Endothelial cell of umbilical vein (primary cell): ENCODE data around the gene IMPA2. TPM values are rescaled to one million over a fixed set of nuclear protein-coding genes. Genes with fewer than 3 reads are reported as not detected.

Experiments used
- BruUV-seq: library from RNA; stranded (reverse); fragments of 400-500 nt; replicated peaks from 2 replicates; lab custom pipeline; 2021; lab: Mats Ljungman, UMichigan
- CTCF ChIA-PET: fragments of 300-600, 350-600 bp; sonication (Branson Sonifier 250); formaldehyde crosslinking; loops from one replicate; lab custom pipeline; 2021; ENCODE audit warnings: antibody characterized with exemption, inconsistent platforms; lab: Charles Lee
- POLR2A ChIA-PET: fragments of 300-600, 350-600 bp; sonication (Branson Sonifier 250); formaldehyde crosslinking; loops from one replicate; lab custom pipeline; 2021; ENCODE audit warnings: antibody characterized with exemption, inconsistent platforms; lab: Charles Lee
- DNase-seq: peaks from one replicate; pipeline ENCODE4 v3.0.0-alpha.2; 2011; ENCODE audit warnings: low read depth, low spot score
- FAIRE-seq: peaks from 2 replicates; lab custom pipeline; 2011; peaks lifted over from hg19 to GRCh38; lab: Jason Lieb, UNC
- H2AFZ ChIP-seq: 2 replicates; pipeline ENCODE4 v1.6.0; 2012; ENCODE audit warnings: low read depth, low read length, control low read depth, inconsistent platforms
- H3K27ac ChIP-seq: 2 replicates; pipeline ENCODE4 v1.5.1; 2011; ENCODE audit warnings: low read depth, mild to moderate bottlenecking, control low read depth, low read length, moderate library complexity; ENCODE audit not compliant: insufficient read depth
- H3K27me3 ChIP-seq, 2 experiments: 2 replicates each; pipeline versions ENCODE4 v1.6.0 to v1.6.1; 2011; ENCODE audit warnings: low read length in 2 of 2, mixed read lengths in 1 of 2; ENCODE audit not compliant: control insufficient read depth in 2 of 2, insufficient read depth in 2 of 2
- H3K36me3 ChIP-seq, 2 experiments: 2 replicates in 1 of 2; 3 replicates in 1 of 2; pipeline ENCODE4 v1.5.1; 2011; ENCODE audit warnings: low read length in 2 of 2, mild to moderate bottlenecking in 1 of 2, moderate library complexity in 1 of 2; ENCODE audit not compliant: control insufficient read depth in 2 of 2, insufficient read depth in 2 of 2; ENCODE audit errors: extremely low read depth in 1 of 2
- H3K4me1 ChIP-seq: 3 replicates; pipeline ENCODE4 v1.5.1; 2011; ENCODE audit warnings: mild to moderate bottlenecking, low read length; ENCODE audit not compliant: control insufficient read depth, insufficient read depth; ENCODE audit errors: extremely low read depth
- H3K4me2 ChIP-seq: 2 replicates; pipeline ENCODE4 v1.6.1; 2011; ENCODE audit warnings: low read length, control low read depth, mixed read lengths; ENCODE audit not compliant: insufficient read depth
- H3K4me3 ChIP-seq, 3 experiments: fragments of 200-600 bp in 1 of 3; sonication (generic), shearing (Covaris generic) in 1 of 3; replicated peaks in 1 of 3; 2 replicates each; pipeline ENCODE4 v1.5.1; 2011 to 2016; ENCODE audit warnings: control low read depth in 3 of 3, low read length in 3 of 3, mild to moderate bottlenecking in 2 of 3, inconsistent platforms in 1 of 3, low read depth in 1 of 3, moderate library complexity in 1 of 3; ENCODE audit not compliant: insufficient read depth in 1 of 3
- H3K79me2 ChIP-seq: 2 replicates; pipeline ENCODE4 v1.6.0; 2012; ENCODE audit warnings: low read length, inconsistent platforms; ENCODE audit not compliant: control insufficient read depth, insufficient read depth
- H3K9ac ChIP-seq: replicated peaks from 2 replicates; pipeline ENCODE3; 2011; ENCODE audit warnings: low read length, control low read depth; ENCODE audit not compliant: insufficient read depth; ENCODE audit errors: extremely low read depth
- H3K9me1 ChIP-seq: replicated peaks from 3 replicates; pipeline ENCODE4 v1.6.0; 2011; ENCODE audit warnings: mild to moderate bottlenecking, low read length; ENCODE audit not compliant: control insufficient read depth, insufficient read depth; ENCODE audit errors: extremely low read depth
- H3K9me3 ChIP-seq: replicated peaks from 2 replicates; pipeline ENCODE4 v1.5.1; 2012; ENCODE audit warnings: low read length, inconsistent platforms; ENCODE audit not compliant: control insufficient read depth, insufficient read depth
- H4K20me1 ChIP-seq: replicated peaks from 2 replicates; pipeline ENCODE3; 2011; ENCODE audit warnings: mild to moderate bottlenecking, low read length; ENCODE audit not compliant: control insufficient read depth, insufficient read depth; ENCODE audit errors: extremely low read depth
- EZH2 ChIP-seq: IDR thresholded peaks from 2 replicates; pipeline ENCODE4 v1.6.1; 2012; ENCODE audit warnings: borderline replicate concordance, low read depth, mild to moderate bottlenecking, moderate library complexity, low read length, inconsistent platforms; ENCODE audit not compliant: severe bottlenecking
- FOS ChIP-seq: IDR thresholded peaks from 2 replicates; pipeline ENCODE4 v1.6.1; 2011; ENCODE audit warnings: mild to moderate bottlenecking, low read length, moderate library complexity, borderline replicate concordance; ENCODE audit not compliant: insufficient read depth
- GATA2 ChIP-seq: IDR thresholded peaks from 2 replicates; pipeline ENCODE4 v1.7.0; 2011; ENCODE audit warnings: low read depth, mild to moderate bottlenecking, moderate library complexity, mixed read lengths, low read length; ENCODE audit not compliant: insufficient read length, insufficient read depth
- JUN ChIP-seq: IDR thresholded peaks from 2 replicates; pipeline ENCODE4 v1.6.1; 2011; ENCODE audit warnings: borderline replicate concordance, low read depth; ENCODE audit not compliant: insufficient read length, insufficient read depth
- MYC ChIP-seq: IDR thresholded peaks from one replicate; pipeline ENCODE4 v1.6.1; 2011; ENCODE audit warnings: mild to moderate bottlenecking, low read depth, low read length
- POLR2A ChIP-seq: IDR thresholded peaks from 2 replicates; pipeline ENCODE4 v1.6.1; 2012; ENCODE audit warnings: low read depth, mild to moderate bottlenecking, control low read depth, low read length
- POLR2AphosphoS5 ChIP-seq: IDR thresholded peaks from 2 replicates; pipeline ENCODE4 v1.6.1; 2012; ENCODE audit warnings: low read depth, mild to moderate bottlenecking, control low read depth, low read length, moderate library complexity; ENCODE audit not compliant: insufficient read depth
- dilution Hi-C: fragments of 300-500 bp; cut with MboI; formaldehyde crosslinking; loops from one replicate; pipeline ENCODE4 v1.15.0; 2019; ENCODE audit warnings: low sequenced_read_pairs; ENCODE audit not compliant: extremely low pct_ligation_motif_present
- intact Hi-C: fragments of 100-400 bp; cut with micrococcal nuclease; formaldehyde crosslinking; loops from one replicate; pipeline ENCODE4 v1.10.0; 2022
- polyA plus RNA-seq, 4 experiments: library from polyadenylated mRNA; depleted of rRNA in 3 of 4; stranded (reverse) in 3 of 4; unstranded in 1 of 4; fragments of >200 nt; gene quantifications; 2 replicates each; pipeline versions ENCODE4 v1.2.1 to v1.2.3, GENCODE V29; 2011 to 2012; ENCODE audit warnings: missing spikeins in 1 of 4
- total RNA-seq: library from RNA; stranded (reverse); gene quantifications from 2 replicates; pipeline ENCODE4 v1.2.3, GENCODE V29; 2021
- TF ChIP-seq, protein P1 (sequence below), 2 donors: IDR thresholded peaks; 1 replicate in 1 of 2; 2 replicates in 1 of 2; pipeline ENCODE4 v1.5.1; 2011; ENCODE audit warnings: low read length in 2 of 2, mild to moderate bottlenecking in 2 of 2, moderate library complexity in 2 of 2, control low read depth in 1 of 2, inconsistent platforms in 1 of 2, low read depth in 1 of 2; ENCODE audit not compliant: insufficient read depth in 1 of 2; ENCODE audit errors: extremely low read depth in 1 of 2
- TF ChIP-seq, protein P2 (sequence below): IDR thresholded peaks from 2 replicates; pipeline ENCODE4 v1.6.1; 2011; ENCODE audit not compliant: insufficient read depth, insufficient read length

Gene IMPA2
- total and polyA plus RNA-seq, 2 donors (not counting 3 experiments of a cell fraction or from before 2014, with no cell fraction given), result 6.1 to 8.0 TPM

DNA sequence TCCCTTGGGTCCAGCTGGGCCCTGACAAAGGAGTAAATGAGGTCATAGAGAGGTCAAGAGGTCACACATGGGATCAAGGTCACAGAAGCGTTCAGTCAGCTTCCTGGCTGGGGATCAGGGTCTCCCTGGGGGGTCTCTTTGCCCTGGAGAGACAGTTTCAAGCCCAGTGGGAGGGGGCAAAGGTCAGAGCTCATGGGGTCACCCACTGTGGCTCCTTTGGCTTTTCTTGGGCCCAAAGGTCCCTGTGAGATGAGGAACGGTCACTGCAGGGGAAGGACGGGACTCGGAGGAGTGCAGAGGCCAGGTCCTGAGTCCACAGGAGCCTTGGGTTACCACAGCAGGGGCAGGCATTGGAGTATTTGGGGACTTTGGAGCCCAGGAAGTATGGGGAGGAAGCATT lies 81.7 kb downstream of the IMPA2 start:
- Histone ChIP-seq H3K4me2 (no peak overlapping the region), H3K36me3 (no peaks in the 10 kb centered on the region), H3K4me1 (no peaks in the 10 kb centered on the region), H3K27me3 (no peaks in the 10 kb centered on the region), H2AFZ (no peak overlapping the region), H3K9ac (no peak overlapping the region), H3K79me2 (no peaks in the 10 kb centered on the region), H3K9me1 (no peaks in the 10 kb centered on the region), H3K27ac (no peak overlapping the region), H3K9me3 (no peaks in the 10 kb centered on the region), H3K4me3 (no peak overlapping the region), H4K20me1 (no peaks in the 10 kb centered on the region)
- BruUV-seq, result no TSS peak
- dilution Hi-C loops (no loop called here), intact Hi-C loops (no loop called here)
- ChIA-PET CTCF (no interaction called here), POLR2A (no interaction called here)
- DNase-seq (no peak), FAIRE-seq (no peak)
- TF ChIP-seq, protein P1, sequence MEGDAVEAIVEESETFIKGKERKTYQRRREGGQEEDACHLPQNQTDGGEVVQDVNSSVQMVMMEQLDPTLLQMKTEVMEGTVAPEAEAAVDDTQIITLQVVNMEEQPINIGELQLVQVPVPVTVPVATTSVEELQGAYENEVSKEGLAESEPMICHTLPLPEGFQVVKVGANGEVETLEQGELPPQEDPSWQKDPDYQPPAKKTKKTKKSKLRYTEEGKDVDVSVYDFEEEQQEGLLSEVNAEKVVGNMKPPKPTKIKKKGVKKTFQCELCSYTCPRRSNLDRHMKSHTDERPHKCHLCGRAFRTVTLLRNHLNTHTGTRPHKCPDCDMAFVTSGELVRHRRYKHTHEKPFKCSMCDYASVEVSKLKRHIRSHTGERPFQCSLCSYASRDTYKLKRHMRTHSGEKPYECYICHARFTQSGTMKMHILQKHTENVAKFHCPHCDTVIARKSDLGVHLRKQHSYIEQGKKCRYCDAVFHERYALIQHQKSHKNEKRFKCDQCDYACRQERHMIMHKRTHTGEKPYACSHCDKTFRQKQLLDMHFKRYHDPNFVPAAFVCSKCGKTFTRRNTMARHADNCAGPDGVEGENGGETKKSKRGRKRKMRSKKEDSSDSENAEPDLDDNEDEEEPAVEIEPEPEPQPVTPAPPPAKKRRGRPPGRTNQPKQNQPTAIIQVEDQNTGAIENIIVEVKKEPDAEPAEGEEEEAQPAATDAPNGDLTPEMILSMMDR (IDR thresholded peaks at IDR 0.05; ENCODE audit: extremely low read depth in 1 of 2, insufficient read depth in 1 of 2, low read depth in 1 of 2, low read length in 2 of 2), result no peak
- no peak for TF ChIP-seq MYC
- TF ChIP-seq, protein P2, sequence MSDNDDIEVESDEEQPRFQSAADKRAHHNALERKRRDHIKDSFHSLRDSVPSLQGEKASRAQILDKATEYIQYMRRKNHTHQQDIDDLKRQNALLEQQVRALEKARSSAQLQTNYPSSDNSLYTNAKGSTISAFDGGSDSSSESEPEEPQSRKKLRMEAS, result no peak
- TF ChIP-seq JUN, result no peak
- no peak for TF ChIP-seq GATA2
- TF ChIP-seq FOS, result no peak
- no peak for TF ChIP-seq EZH2
- TF ChIP-seq POLR2AphosphoS5, result no peak
- no peak for TF ChIP-seq POLR2A
